ENCODE data around the gene CACNA1A.
"Not testable (repeated sequence)": the region's sequence is repeated elsewhere in the genome, so short reads cannot be mapped to it uniquely, and the experiment has no call there.

The CACNA1A gene

DNA sequence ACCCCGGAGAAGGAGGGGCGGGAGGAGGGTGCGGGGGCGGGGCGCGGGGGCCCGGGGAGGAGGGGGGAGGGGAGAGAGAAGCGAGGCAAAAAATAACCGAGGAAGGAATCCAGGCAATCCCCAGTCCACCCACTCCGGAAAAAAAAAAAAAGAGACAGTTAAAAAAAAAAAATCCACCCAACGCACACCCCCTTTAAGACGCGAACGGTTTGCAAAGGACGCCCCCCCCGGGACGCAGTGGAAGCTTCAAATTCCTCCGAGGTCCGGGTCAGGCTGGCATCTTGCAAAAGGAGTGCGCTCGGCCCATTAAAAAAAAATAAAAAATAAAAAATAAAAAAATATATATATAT is at the start of gene CACNA1A:
CACNA1A (minus strand) TSS at position 9 of the 350 bp plus-strand sequence. CDS start 255 bp downstream, outside the sequence.
- no peak for DNase-seq (ENCODE audit: low read depth)

DNA sequence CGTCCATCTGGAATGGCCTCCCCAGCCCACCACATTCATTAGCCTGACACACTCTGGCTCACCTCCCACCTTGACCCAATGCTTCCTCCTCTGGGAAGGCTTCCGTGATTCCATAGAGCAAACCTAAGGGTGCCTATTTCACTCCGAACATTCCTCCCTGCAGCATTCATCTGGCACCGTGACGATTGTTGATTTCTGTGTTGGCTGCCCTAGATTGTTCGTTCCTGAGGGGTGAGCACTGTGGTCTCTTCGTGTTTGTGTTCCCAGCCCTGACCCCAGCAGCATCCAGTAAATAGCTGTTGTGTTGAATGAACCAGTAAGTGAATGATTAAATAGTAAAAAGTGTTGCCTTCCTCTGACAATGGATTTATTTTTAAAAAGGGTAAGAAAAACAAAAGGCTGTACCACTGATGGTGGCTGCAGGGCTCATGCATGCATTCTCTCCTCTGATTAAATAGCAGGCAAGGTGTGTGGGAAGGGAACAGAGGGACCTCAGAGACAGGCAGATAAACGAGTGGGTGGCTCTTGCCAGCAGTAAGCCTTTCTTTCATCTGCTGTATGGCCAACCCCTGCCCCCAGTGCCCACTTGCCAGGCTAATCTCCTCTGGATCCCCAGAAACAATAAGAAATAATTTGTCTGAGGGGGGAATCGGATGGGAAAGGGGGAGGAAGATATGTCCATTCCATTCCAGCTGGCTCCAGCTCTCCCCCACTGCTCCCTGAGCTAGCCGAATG is 48.4 kb upstream of the CACNA1A start:
- no peak for DNase-seq (ENCODE audit: low read depth)

DNA sequence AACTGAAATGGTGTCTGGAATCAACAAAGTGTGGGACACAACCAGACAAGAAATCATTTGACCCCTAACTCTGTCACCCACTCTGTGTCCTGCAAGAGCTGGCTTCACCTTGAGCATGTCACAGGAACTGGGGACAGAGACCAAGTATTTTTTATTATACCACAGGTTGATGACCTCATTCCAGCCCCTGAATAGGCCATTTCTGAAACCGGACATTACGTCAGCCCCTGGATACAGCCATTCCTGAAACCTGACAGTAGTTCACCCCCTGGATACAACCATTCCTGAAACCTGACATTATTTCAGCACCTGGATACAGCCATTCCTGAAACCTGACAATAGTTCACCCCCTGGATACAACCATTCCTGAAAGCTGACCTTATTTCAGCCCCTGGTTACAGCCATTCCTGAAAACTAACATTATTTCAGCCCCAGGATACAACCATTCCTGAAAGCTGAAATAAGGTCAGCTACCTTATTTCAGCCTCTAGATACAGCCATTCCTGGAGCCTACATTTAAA is 47.7 kb upstream of the CACNA1A start:
- no peak for DNase-seq (ENCODE audit: low read depth)

DNA sequence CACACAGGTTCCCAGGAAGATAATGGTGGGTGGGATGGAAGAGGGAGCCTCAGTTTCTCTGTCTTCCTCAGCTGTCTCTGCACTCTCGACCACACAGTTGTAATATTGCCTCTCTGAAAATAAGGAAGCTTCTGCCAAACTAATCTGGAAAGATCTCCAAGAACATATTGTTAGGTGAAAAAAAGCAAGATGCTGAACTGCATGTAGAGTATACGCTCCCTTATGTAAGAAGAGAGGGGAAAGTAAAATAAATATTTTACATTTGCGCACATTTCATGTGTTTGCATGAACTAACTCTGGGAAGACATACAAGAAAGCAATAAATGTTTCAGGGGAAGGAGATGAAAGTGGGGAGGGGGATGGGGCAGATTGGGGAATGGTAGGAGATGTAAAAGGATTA is 41.9 kb upstream of the CACNA1A start:
- DNase-seq (ENCODE audit: low read depth), result no peak

DNA sequence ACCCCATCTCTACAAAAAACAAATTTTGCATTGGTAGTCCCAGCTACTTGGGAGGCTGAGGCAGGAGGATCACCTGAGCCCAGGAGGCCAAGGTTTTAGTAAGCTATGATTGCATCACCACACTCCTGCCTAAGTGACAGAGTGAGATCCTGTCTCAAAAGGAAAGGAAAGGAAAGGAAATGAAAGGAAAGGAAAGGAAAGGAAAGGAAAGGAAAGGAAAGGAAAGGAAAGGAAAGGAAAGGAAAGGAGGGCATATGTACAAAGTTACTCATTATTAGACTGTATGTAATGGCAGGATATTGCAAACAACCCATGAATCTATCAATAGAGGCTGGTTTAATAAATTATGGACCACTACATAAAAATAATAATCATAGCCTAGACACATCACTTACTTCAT is 40.8 kb upstream of the CACNA1A start:
- no peak for DNase-seq (ENCODE audit: low read depth)

DNA sequence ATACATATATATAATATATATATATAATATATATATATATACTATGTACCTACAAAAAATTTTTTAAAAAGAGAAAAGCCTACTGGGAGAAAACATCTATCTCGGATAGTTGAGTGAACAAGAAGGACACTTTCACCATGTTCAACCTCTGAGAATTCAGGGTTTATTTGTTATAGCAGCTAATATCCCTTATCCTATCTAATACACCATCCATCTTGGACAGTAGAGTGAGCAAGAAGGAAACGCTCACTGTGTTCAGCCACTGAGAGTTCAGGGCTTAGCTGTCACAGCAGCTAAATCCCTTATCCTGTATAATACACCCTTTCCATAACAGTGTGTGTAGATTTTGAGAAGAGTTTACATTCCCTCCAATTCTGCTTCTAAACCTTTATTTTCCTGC is 38.1 kb upstream of the CACNA1A start:
- DNase-seq (ENCODE audit: low read depth), result no peak

DNA sequence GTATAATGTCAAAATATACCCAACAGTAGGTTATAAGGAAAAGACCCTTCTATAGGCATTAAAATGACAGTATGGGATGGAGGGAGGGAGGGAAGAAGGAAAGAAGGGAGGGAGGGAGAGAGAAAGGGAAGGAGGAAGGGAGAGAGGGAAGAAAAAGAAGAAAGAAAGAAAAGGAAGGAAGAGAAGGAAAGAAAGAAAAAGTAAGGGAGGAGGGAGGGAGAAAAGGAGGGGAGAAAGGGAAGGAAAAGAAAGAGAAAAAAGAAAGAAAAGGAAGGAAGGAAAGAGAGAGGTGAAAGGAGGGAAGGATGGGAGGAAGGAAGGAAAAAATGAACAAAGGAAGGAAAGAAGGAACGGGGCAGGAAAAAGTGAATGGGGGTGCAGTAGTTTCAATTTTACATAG is 35.3 kb upstream of the CACNA1A start:
- DNase-seq (ENCODE audit: low read depth), result no peak

DNA sequence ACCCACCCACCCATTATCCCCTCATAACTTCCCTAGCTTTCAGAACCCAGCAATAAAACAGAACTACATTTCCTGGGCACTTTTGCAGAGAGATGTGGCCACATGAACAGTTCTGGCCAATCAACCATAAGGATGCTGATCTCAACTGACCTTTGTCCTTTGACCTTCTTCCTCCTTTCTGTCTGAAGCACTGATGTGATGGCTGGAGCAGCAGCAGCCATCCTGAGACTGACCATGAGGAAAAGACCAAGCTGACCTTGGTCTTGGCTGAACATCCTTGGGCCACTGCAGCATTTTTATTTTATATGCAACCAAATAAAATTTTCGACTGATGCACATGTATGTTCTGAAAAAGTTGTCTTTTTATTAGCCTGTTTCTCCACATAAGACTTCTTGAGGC is 33.1 kb upstream of the CACNA1A start:
- DNase-seq (ENCODE audit: low read depth), result no peak

DNA sequence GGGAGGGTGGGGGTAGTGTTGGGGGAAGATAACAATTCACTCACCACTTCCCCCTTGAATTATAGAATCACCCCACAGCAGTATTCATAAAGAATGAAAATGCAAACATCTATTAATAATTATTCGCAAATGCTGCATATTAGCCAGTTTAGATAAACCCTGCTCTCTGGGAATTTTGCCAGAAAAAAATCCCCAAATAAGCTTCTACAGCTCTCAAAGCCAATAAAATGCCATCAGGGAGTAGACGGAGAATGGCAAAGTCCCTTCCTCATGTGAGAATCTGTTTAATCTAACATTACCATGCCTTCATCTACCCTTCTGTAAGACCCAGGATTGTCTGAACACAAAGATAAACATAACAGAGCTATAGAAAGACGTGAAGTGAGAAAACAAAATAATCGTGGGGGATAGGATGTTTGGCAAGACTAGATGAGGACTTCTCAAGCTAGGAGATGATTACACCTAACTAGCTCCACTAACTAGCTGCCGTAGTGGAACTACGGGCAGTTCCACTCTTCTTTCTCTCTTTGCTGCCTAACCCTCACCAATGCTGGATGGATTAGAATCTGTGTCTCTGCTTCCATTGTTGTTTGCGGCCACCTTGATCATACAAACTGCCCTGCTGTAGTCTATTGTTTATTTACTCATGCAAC is 32.4 kb upstream of the CACNA1A start:
- DNase-seq (ENCODE audit: low read depth), result no peak

DNA sequence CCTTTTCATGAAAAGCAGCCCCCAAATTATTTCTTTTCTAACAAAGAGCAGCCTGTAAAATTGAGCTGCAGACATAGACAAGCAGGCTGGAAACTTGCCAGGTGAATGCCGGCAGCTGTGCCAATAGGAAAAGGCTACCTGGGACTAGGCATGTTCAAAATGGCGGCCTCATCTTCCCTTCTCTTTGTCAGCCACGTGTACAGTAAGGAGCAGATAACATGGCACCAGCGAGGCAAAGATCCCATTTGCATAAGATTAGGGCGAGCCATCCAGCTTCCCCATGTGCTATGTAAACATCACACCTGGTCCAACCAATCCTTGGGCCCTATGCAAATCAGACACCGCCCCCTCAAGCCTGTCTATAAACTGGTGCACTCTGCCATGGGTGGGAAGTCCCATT is 31.2 kb upstream of the CACNA1A start:
- DNase-seq (ENCODE audit: low read depth), result no peak

DNA sequence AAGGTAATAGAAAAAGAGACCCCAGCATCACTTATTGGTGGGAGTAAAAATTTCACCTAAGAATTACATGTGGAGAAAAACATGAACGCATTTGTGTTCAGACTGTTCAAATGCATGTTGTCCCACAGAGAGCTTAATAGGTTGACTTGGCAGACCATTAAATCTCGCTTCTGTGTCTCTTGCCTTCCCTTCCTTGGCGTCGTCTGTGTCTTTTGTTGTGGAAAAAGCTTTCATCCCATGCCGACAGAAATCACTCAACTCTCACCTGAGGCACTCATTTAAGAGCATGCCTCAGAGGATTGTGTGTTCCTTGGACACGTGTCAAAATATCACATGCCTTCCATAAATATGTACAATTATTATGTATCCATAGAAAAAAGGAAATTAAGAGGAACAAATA is 24.4 kb upstream of the CACNA1A start:
- no peak for DNase-seq (ENCODE audit: low read depth)

DNA sequence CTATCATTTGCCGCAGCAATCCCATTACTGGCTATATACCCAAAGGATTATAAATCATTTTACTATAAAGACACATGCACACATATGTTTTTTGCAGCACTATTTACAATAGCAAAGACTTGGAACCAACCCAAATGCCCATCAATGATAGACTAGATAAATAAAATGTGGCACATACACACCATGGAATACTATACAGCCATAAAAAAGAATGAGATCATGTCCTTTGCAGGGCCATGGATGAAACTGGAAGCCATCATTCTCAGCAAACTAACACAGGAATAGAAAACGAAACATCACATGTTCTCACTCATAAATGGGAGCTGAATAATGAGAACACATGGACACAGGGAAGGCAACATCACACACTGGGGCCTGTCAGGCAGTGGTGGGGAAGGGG is 23.4 kb upstream of the CACNA1A start:
- not testable (repeated sequence) for DNase-seq (ENCODE audit: low read depth)

DNA sequence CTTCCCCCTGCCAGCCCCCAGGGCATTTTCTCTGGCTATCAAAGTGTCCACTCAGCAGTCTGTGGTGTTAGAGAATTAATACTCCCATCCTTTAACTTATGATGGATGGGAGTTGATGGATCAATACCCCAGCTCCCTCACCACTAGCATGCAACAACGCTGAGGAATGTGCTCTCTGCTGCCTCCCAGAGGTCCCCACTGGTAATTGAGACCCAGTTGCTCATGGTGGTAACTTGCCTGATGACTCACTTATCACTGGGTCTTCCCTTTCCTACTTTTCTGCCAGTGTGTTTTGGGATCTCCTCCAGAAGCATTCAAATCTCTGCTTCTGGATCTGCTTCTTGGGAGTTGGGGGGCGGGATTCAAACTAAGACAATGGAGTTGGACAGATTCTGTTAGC is 20.3 kb upstream of the CACNA1A start:
- DNase-seq (ENCODE audit: low read depth), result no peak

DNA sequence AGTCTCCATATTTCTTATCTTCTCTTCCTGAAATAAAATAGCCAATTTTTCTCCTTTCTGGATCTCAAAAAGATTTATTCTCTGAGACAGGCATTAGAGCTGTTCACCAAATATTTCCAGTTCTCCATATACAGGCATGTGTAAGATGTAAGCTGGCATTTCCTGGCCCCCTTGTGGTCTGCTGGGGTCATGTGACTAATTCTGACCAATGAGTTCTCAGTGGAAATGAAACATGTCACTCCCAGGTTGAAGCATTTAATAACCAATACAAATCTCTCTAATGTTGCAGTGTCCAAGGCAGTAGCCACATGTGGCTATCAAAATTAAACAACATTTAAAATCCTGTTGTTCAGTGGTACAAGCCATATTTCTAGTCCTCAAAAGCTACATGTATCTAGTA is 14.8 kb upstream of the CACNA1A start:
- no peak for DNase-seq (ENCODE audit: low read depth)

DNA sequence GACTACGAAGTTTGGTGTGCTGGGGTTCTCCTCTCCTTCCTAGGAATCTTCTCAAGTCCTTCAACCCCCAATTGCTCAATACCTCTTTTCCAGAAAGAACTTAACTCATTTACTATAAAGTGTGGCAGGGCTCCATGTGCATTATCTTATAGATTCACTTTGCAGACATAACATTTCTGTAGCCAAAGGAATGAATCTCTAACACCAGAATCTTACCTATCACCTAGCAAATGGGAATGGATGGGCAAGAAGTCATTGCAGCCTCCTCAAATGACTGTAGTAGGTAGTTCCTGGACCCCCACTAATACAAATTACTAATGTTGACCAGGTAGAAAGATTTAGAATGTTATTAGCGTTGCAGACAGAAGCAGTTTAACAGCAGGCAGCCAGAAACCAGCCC is 5.7 kb upstream of the CACNA1A start:
- DNase-seq (ENCODE audit: low read depth), result no peak

DNA sequence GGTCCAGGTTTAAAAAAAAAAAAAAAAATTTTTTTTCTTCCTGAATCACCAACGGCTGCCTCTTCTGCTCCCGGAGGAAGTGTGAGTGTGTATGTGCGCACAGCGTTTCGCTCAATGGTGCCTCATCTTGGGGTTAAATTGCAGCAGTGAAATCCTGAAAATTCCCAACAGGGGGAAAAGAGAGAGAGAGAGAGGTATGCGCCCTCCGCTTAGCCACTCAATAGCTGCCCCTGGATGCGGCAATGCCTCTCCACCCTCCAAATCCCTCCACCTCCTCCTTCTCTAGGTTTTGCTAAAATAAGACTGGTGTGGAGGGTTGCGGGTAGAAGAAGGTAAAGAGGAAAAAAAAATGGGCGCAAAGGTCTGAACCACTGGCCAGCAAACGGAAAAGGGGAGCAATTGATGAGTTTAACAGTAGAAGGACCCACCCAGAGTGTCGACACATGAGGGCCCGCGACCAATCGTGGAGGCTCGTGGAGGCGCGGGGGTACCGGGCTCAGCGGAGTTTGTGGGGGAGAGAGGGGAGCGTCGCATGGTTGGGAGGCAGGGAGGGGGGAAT is 853 bp upstream of the CACNA1A start:
- DNase-seq (ENCODE audit: low read depth), result no peak

DNA sequence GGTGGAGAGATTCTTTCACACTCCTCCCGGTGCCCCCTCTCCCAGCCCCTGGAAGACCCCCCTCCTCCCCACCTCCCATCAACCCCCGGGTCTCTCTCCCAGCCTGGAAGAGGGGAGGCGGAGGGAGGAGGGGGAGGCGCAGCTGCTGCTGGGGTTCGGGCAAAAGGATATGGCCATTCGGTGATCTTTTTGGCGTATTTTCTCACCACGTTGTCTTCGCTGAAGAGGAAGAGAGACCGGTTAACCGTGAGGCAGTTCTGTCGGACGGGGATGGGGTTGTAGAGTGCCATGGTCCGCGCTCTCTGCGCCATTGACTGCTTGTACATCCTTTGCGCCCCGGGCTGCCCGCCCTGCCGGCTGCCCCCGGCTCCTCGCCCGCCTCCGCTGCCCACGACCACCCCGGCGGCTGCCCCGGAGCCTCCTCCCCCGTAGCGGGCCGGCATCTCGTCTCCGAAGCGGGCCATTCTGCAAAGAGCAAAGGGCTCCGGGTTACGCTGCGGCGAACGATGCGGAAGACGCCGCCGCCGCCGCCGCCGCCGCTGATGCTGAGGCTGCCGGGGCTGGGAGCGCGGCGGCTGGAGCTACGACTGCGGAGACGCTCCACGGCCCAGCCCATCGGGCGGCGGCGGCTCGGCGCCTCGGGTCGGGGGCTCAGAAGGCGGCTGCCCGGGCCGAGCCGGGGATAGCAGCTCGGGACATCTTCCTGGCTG is 363 bp downstream of the CACNA1A start:
- DNase-seq (ENCODE audit: low read depth), result no peak

DNA sequence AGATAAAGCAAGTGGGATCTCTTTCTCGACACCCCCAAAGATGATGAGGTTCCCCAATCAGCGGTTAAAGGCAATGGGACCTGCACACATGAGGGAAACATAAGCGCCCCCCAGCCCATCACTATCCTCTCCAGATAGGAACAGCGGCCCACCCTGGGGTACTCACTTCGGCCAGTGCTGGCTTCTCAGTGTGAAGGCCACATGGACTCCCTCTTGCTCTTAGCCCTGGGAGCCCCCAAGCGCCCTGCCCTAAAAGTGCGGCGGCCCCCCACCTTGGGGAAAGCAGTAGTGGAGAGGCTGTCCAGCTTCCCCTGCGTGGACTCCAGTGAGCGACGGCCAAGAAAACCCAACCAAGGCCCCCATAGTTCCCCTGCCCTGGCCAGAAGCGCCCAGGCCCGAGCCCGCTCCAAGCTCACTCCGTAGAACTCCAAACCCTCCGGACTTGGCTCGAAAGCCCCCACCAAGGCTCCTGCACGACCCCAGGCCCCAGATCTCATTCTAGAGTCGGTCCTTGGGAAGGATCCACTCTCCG is 1.0 kb downstream of the CACNA1A start:
- no peak for DNase-seq (ENCODE audit: low read depth)

DNA sequence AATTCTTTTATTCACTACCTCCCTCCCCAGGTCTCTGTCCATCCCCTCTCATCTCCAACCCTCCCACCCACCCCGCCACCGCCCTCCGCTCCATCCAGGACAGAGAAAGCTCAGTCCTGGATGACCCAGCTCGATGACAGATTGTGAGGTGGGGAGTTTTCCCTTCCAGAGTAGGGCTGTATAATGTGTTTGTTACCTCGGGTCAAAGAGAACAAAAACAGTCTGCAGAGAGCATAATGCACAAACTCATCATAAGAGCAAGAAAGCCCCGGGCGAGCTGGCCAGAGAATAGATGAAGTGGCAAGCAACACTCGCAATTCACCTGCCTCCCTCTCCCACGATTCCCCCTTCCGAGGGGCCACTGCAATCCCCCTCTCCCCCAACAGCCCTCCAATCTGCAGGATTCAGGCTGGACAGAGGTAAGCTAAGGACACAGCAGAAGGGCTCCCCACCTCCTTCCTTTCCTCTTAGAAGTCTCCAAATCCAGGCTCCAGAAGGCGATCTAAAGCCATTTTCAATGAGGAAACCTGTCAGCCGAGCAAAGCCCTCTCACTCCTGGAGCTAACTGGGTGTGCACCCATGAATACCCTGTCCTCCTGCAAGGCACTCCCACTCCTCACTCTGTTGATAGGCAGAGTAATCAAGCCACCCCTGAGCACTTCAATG is 2.6 kb downstream of the CACNA1A start:
- DNase-seq (ENCODE audit: low read depth), result no peak

DNA sequence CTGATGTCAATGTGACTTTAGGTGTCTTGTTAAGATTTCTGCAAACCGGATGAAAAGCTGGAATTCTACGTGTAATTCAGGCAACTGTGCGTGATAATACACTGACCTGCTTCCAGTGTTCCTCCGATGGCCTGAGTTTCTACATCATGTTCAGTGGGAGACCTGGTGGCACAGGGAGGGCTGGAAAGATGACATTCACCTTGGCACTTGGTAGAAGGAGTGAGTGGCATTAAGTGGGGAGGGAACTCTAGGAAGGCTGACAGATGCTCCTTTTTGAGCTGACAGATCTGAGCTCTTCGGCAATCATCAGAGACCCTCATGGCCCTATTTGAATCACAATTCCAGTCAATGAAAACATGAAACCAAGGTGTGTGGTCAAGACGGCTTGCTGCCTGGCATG is 4.0 kb downstream of the CACNA1A start:
- no peak for DNase-seq (ENCODE audit: low read depth)

DNA sequence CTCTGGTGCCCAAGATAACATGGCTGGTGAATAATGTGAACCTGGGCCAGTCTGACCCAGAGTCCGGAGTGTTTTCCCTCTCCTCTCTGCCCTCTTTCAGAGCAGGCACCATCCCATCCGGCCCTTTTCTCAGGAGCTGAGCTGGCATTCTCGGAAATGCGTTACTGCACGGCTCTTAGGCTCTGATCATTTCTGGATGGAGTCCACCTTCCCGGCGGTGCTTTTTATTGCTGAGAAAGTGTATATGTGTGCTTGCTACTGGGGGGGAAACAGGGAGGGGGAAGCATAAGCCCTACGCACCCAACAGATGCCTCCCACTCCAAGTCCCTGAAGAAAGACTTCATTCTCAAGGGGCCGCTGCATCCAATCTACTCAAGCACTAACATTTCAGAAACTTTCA is 6.6 kb downstream of the CACNA1A start:
- no peak for DNase-seq (ENCODE audit: low read depth)

All from stimulated activated CD8-positive, alpha-beta memory T cell treated with anti-CD3 and anti-CD28 coated beads, Interleukin-15, amount 100 ng/mL, for 24 hours (primary cell).